ENCODE data around the gene GDPD5.

GRCh38 chr11:75442161-75442885 is 83.4 kb downstream of the GDPD5 start:
- TF ChIP-seq TEAD2 (tag; IDR thresholded peaks at IDR 0.05) = no peak
- TF ChIP-seq ARID4B (CRISPR knock-in tag; IDR thresholded peaks at IDR 0.05) = no peak
- no peak for TF ChIP-seq BHLHE40 (IDR thresholded peaks at IDR 0.05; ENCODE audit: low read length)
- no peak for TF ChIP-seq YY1 (IDR thresholded peaks at IDR 0.05; ENCODE audit: borderline replicate concordance in 1 of 3, control insufficient read depth in 1 of 3, extremely low read depth in 1 of 3, insufficient read depth in 3 of 3, insufficient read length in 1 of 3, insufficient replicate concordance in 2 of 3, low read depth in 1 of 3, low read length in 2 of 3)
- no peak for TF ChIP-seq JUNB (CRISPR knock-in tag; conservative IDR thresholded peaks at IDR 0.05)
